H1 (cell line): Measurements from ENCODE around the gene FMNL2.

Experiments used
- CEBPB ChIP-seq: IDR thresholded peaks from 2 replicates; pipeline ENCODE4 v1.6.1; 2012; ENCODE audit warnings: low read depth, low read length
- CTCF ChIP-seq, 3 experiments: IDR thresholded peaks; 1 replicate in 2 of 3; 2 replicates in 1 of 3; pipeline versions ENCODE4 v1.5.1 to v1.6.1; 2011; ENCODE audit warnings: low read length in 3 of 3, mild to moderate bottlenecking in 3 of 3, inconsistent platforms in 2 of 3, low read depth in 1 of 3, moderate library complexity in 1 of 3; ENCODE audit not compliant: insufficient read depth in 1 of 3; ENCODE audit errors: control extremely low read depth in 1 of 3
- EP300 ChIP-seq, 2 experiments: IDR thresholded peaks; 1 replicate in 1 of 2; 2 replicates in 1 of 2; pipeline ENCODE4 v1.6.1; 2011 to 2012; ENCODE audit warnings: low read depth in 2 of 2, low read length in 2 of 2, mild to moderate bottlenecking in 2 of 2, borderline replicate concordance in 1 of 2, inconsistent platforms in 1 of 2, moderate library complexity in 1 of 2
- POLR2A ChIP-seq, 2 experiments: IDR thresholded peaks; 1 replicate in 1 of 2; 2 replicates in 1 of 2; pipeline ENCODE4 v1.6.1; 2011; ENCODE audit warnings: low read depth in 2 of 2, low read length in 2 of 2, mild to moderate bottlenecking in 2 of 2; ENCODE audit errors: control extremely low read depth in 1 of 2
- POU5F1 ChIP-seq: IDR thresholded peaks from 2 replicates; pipeline ENCODE4 v1.6.1; 2011; ENCODE audit warnings: low read depth, mild to moderate bottlenecking, low read length, moderate library complexity
- RAD21 ChIP-seq, 2 experiments: IDR thresholded peaks in 1 of 2; conservative IDR thresholded peaks in 1 of 2; 2 replicates each; pipeline ENCODE4 v1.6.1; 2011; ENCODE audit warnings: low read depth in 2 of 2, low read length in 2 of 2, improper control_type of control experiment in 1 of 2, inconsistent platforms in 1 of 2, mild to moderate bottlenecking in 1 of 2, moderate library complexity in 1 of 2
- RNF2 ChIP-seq: fragments of 200-900, 300-1000 bp; sonication (generic); IDR thresholded peaks from 2 replicates; pipeline ENCODE4 v1.7.1; 2016; ENCODE audit warnings: borderline replicate concordance, low read depth, mild to moderate bottlenecking, antibody characterized with exemption, low read length; ENCODE audit not compliant: poor library complexity, severe bottlenecking; ENCODE audit errors: missing control alignments
- RXRA ChIP-seq: IDR thresholded peaks from 2 replicates; pipeline ENCODE4 v1.6.1; 2011; ENCODE audit warnings: low read depth, mild to moderate bottlenecking, low read length, moderate library complexity; ENCODE audit not compliant: insufficient read depth
- SRF ChIP-seq: IDR thresholded peaks from 2 replicates; pipeline ENCODE4 v1.6.1; 2011; ENCODE audit warnings: mild to moderate bottlenecking, low read depth, low read length, moderate library complexity
- USF2 ChIP-seq: IDR thresholded peaks from 2 replicates; pipeline ENCODE4 v1.6.1; 2011; ENCODE audit warnings: low read length, improper control_type of control experiment

- TF ChIP-seq CTCF (IDR thresholded peaks at IDR 0.05; ENCODE audit: control extremely low read depth in 1 of 3, insufficient read depth in 1 of 3, low read depth in 1 of 3, low read length in 3 of 3) (no peak), USF2 (no peak), RAD21 (IDR thresholded peaks at IDR 0.05 in 1 of 2, conservative IDR thresholded peaks at IDR 0.05 in 1 of 2; ENCODE audit: low read depth in 2 of 2, low read length in 2 of 2) (no peak), POLR2A (IDR thresholded peaks at IDR 0.05; ENCODE audit: control extremely low read depth in 1 of 2, low read depth in 2 of 2, low read length in 2 of 2) (no peak), POU5F1 (no peak), RNF2 (no peak), CEBPB (no peak), SRF (no peak), RXRA (no peak), EP300 (IDR thresholded peaks at IDR 0.05; ENCODE audit: borderline replicate concordance in 1 of 2, low read depth in 2 of 2, low read length in 2 of 2) (no peak)
Measured at GRCh38 chr2:152632736-152633135, 297.8 kb downstream of the FMNL2 start.
